GM04503 (cell line): ENCODE results near the gene SMARCC1.
"Not testable (repeated sequence)": the region's sequence is repeated elsewhere in the genome, so short reads cannot be mapped to it uniquely, and the experiment has no call there.

Experiments
- DNase-seq: peaks from one replicate; pipeline ENCODE4 v3.0.0-alpha.2; 2012; ENCODE audit warnings: low read depth

Gene SMARCC1

GRCh38 chr3:47781685-47782445 is at the start of gene SMARCC1:
TSS of gene SMARCC1 (minus strand) at chr3:47781893. CDS start at chr3:47781797, 96 bp downstream.
- DNase-seq = peak; percentile 75

- DNase-seq = not testable (repeated sequence)
Measured at GRCh38 chr3:47829482-47829881, 47.8 kb upstream of the SMARCC1 start.

GRCh38 chr3:47825590-47825989 is 43.9 kb upstream of the SMARCC1 start:
- no peak for DNase-seq

- DNase-seq = peak; percentile 45
Measured at GRCh38 chr3:47824541-47825473, 43.1 kb upstream of the SMARCC1 start.

- no peak for DNase-seq
Measured at GRCh38 chr3:47817609-47818008, 35.9 kb upstream of the SMARCC1 start.

GRCh38 chr3:47813551-47814177 is 32.0 kb upstream of the SMARCC1 start:
- no peak for DNase-seq

GRCh38 chr3:47804577-47804976 is 22.9 kb upstream of the SMARCC1 start:
- no peak for DNase-seq

GRCh38 chr3:47803480-47804025 is 21.9 kb upstream of the SMARCC1 start:
- DNase-seq = no peak

GRCh38 chr3:47802734-47803479 is 21.2 kb upstream of the SMARCC1 start, which contains the start of gene DHX30:
TSS of gene DHX30 (plus strand) at chr3:47803138. CDS start at chr3:47810684, 7,546 bp downstream.
- no peak for DNase-seq

- no peak for DNase-seq
Measured at GRCh38 chr3:47799733-47800132, 18.0 kb upstream of the SMARCC1 start.

- DNase-seq = no peak
Measured at GRCh38 chr3:47794544-47794943, 12.9 kb upstream of the SMARCC1 start.

GRCh38 chr3:47792699-47793098 is 11.0 kb upstream of the SMARCC1 start:
- DNase-seq = no peak

GRCh38 chr3:47791193-47791855 is 9.6 kb upstream of the SMARCC1 start:
- DNase-seq = no peak

- no peak for DNase-seq
Measured at GRCh38 chr3:47783673-47784072, 2.0 kb upstream of the SMARCC1 start.

GRCh38 chr3:47782446-47783308 is 984 bp upstream of the SMARCC1 start:
- no peak for DNase-seq

GRCh38 chr3:47780741-47781684 is 680 bp downstream of the SMARCC1 start:
- DNase-seq = no peak

- DNase-seq = no peak
Measured at GRCh38 chr3:47778746-47779145, 2.9 kb downstream of the SMARCC1 start.

- no peak for DNase-seq
Measured at GRCh38 chr3:47772788-47773187, 8.9 kb downstream of the SMARCC1 start.

- no peak for DNase-seq
Measured at GRCh38 chr3:47772047-47772446, 9.6 kb downstream of the SMARCC1 start.
